ENCODE data around the gene IGSF21.

IGSF21 gene

DNA sequence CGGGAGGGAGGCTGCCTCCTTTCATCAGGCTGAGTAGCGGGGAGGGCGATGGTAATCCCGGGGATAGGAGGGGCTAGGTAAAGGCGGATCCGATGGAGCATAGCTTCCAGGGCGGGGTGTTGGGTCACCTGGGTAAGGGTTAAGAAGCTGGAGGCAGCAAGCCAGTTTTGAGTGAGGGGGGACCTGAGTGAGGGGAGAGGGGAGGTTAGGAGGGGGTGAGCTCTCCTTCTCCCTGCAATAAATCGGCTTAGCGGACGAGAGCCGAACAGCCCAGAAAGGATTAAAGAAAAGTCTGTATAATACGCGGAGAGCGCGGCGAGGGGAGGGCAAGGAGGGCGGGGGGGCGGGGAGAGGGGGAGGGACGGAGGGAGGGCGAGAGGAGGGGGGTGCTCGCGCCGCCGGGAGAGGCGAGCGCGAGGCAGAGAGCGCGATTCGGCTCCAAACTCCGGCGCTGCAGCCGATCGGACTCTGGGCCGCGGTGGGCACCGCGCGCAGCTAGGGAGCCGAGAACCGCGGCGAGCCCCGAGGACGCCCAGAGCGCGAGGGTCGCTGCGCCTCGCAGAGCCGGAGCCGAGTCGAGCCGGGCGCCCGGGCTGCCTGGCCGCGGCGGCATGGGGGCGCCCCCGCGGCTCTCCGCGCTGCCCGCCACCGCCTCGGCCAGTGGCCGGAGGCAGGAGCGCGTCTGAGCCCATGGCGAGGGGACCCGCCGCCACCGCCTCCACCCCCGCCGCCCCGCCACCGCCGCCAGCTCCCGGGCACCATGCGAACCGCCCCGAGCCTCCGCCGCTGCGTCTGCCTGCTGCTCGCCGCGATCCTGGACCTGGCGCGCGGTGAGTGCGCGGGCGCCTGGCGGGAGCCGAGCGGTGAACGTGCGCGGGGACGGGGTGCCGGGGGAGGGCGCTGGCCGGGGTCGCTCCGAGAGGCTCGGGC is at the start of gene IGSF21:
TSS of gene IGSF21 (plus strand) at position 430 of the 930 bp plus-strand sequence. CDS start at position 761, 331 bp downstream.
- no peak within 1 kb of the TSS for H3K4me3 ChIP-seq (ENCODE audit: control insufficient read depth, low read depth, low read length)
- no peak for DNase-seq (ENCODE audit: low read depth)

DNA sequence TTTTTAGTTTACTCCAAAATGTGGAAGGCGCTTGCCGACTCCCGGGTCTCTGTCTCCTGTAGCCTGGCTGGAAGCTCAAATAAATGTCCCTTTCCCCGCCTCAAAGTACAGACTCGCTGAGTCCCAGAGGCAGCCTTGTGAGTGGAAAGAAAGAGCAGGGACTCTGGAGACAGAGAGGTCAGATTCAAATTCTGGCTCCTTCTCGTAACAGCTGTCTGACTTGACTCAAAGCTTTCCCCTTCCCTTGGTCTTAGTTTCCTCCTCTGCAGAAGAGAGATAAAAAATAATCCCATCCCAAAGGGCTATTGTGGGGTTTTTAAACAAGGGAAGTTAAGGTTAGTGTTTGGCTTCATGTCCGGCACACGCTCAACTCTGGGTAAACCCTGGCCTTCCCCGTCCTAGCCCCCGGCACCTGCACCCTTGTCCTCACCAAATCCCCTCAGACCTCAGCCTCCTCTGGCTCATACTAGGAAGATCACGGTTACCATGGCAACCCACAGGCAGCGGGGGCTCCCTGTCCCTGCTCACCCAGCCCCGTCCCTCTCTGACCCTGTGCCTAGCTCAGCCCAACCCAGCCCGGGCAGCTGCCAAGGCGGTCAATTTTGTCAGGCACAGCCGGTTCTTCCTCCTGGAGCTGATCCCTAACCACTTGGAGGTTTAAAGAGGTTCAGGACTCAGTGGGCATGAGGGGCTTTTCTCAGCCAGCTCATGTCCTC is 49.2 kb upstream of the IGSF21 start:
- TF ChIP-seq, protein P1, sequence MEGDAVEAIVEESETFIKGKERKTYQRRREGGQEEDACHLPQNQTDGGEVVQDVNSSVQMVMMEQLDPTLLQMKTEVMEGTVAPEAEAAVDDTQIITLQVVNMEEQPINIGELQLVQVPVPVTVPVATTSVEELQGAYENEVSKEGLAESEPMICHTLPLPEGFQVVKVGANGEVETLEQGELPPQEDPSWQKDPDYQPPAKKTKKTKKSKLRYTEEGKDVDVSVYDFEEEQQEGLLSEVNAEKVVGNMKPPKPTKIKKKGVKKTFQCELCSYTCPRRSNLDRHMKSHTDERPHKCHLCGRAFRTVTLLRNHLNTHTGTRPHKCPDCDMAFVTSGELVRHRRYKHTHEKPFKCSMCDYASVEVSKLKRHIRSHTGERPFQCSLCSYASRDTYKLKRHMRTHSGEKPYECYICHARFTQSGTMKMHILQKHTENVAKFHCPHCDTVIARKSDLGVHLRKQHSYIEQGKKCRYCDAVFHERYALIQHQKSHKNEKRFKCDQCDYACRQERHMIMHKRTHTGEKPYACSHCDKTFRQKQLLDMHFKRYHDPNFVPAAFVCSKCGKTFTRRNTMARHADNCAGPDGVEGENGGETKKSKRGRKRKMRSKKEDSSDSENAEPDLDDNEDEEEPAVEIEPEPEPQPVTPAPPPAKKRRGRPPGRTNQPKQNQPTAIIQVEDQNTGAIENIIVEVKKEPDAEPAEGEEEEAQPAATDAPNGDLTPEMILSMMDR (IDR thresholded peaks at IDR 0.05; ENCODE audit: control insufficient read depth, insufficient read depth, low read depth, low read length, missing control alignments), result no peak
- no peak overlapping the region for H3K4me3 ChIP-seq (ENCODE audit: control insufficient read depth, low read depth, low read length)
- no peak for DNase-seq (ENCODE audit: low read depth)

More for the DNA sequence above, at the start of gene IGSF21:
- TF ChIP-seq, protein P1 (IDR thresholded peaks at IDR 0.05; ENCODE audit: control insufficient read depth, insufficient read depth, low read depth, low read length, missing control alignments), result no peak

DNA sequence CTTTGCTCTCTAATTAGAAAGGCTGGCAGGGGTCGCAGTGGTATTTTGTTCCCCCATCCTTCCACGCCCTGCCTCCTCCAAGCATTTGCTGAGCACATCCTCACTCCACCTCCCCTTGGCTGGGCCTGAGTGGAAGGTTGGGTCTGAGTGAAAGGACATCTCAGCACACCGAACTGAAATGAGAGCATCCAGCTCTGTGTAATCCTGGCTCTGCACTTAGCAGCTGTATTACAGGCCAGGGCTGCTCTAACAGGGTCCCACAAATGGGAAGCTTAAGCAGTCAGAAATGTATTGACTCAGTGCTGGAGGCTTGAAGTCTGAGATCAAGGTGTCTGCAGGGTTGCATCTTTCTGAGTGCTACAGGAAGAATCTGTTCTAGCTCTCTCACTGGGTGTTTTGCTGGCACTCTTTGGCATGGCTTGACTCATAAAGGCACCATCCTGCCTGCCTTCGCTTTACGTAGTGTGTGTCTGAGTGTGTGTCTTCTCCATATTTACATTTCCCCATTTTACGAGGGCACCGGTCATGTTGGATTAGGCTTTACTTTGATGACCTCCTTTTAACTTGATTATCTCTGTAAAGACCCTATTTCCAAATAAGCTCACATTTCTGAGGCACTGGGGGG is 48.5 kb upstream of the IGSF21 start:
- TF ChIP-seq, protein P1 (IDR thresholded peaks at IDR 0.05; ENCODE audit: control insufficient read depth, insufficient read depth, low read depth, low read length, missing control alignments), result no peak
- no peak for DNase-seq (ENCODE audit: low read depth)
- H3K4me3 ChIP-seq (ENCODE audit: control insufficient read depth, low read depth, low read length), result no peak overlapping the region

DNA sequence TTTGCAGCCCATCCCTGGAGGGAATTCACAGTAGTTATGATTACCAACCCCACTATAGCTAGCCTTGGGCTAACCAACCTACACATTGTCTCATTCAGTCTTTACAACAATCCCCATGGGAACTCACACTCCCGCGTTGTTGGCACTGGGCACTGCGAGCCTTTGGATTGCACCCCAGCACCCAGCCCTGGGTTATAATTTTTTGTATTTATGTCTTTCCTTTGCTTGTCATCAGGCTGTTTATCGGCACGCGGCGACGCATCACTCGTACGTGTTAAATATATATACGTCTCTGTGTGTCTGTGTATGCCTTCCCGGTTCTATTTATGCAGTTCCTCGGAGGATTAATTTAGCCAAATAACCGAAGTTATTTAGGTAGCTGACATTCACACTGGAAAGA is 47.2 kb upstream of the IGSF21 start:
- H3K4me3 ChIP-seq (ENCODE audit: control insufficient read depth, low read depth, low read length), result no peak overlapping the region
- DNase-seq (ENCODE audit: low read depth), result no peak
- TF ChIP-seq, protein P1 (IDR thresholded peaks at IDR 0.05; ENCODE audit: control insufficient read depth, insufficient read depth, low read depth, low read length, missing control alignments), result no peak

DNA sequence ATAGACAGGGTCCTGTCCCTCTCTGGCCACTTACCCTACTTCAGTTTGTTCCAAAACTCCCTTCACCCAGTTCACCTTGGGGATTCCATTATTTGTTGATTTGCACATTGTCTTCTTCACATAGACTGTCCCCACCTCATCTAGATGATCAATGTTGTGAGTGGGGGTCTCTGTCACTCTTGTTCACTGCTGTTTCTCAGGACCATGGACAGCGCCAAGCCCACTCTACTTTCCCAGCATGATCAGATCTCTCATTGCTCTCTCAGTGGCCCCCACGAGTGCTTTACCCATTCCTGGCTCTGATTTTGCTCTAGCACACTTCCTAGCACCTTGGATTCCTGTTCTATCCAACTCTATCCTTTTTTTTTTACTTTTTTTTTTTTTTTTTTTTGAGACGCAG is 45.4 kb upstream of the IGSF21 start:
- no peak overlapping the region for H3K4me3 ChIP-seq (ENCODE audit: control insufficient read depth, low read depth, low read length)
- TF ChIP-seq, protein P1 (IDR thresholded peaks at IDR 0.05; ENCODE audit: control insufficient read depth, insufficient read depth, low read depth, low read length, missing control alignments), result no peak

DNA sequence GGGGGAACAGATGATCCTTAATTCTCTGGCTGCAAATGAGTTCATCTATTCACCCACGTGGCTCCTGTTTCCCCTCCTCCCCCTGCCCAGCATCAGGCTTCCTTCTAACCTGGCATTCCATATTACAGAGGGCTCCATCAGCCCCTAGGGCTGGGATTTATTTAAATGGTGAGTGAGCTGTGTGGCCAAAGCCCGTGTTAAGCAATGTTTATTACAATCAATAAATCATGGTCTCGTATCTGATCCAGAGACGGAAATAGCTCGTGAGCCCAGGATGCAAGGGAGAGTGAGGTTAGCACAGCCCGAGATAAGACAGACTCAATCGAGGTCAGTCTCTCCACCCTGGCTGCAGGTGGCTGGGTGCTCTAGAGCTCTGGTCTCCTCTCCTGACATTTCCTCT is 43.1 kb upstream of the IGSF21 start:
- TF ChIP-seq, protein P1 (IDR thresholded peaks at IDR 0.05; ENCODE audit: control insufficient read depth, insufficient read depth, low read depth, low read length, missing control alignments), result no peak
- DNase-seq (ENCODE audit: low read depth), result no peak

More for the DNA sequence above, 45.4 kb upstream of the IGSF21 start:
- no peak for DNase-seq (ENCODE audit: low read depth)

More for the DNA sequence above, 43.1 kb upstream of the IGSF21 start:
- H3K4me3 ChIP-seq (ENCODE audit: control insufficient read depth, low read depth, low read length), result no peak overlapping the region

Measured in AG09309 (cell line).